Fibroblast of villous mesenchyme (primary cell): ENCODE data around the gene L3MBTL4. TPM values are rescaled to one million over a fixed set of nuclear protein-coding genes. Genes with fewer than 3 reads are reported as not detected.

Experiments used
- DNase-seq: peaks from one replicate; pipeline ENCODE4 v3.0.0-alpha.2; 2010; ENCODE audit warnings: low read depth
- H3K4me3 ChIP-seq: 2 replicates; pipeline ENCODE4 v1.5.1; 2011; ENCODE audit warnings: low read depth, mild to moderate bottlenecking, low read length
- CTCF ChIP-seq: IDR thresholded peaks from 2 replicates; pipeline ENCODE4 v1.5.1; 2012; ENCODE audit warnings: low read depth, mild to moderate bottlenecking, low read length; ENCODE audit not compliant: insufficient read depth
- total RNA-seq: library from RNA; depleted of rRNA; stranded (reverse); fragments of >200 nt; gene quantifications from 2 replicates; pipeline ENCODE4 v1.2.3, GENCODE V29; 2012

The L3MBTL4 gene
- total RNA-seq, 1 donor = not detected

GRCh38 chr18:6021306-6022073, 393.2 kb downstream of the L3MBTL4 start:
- no peak for TF ChIP-seq CTCF
- no peak overlapping the region for H3K4me3 ChIP-seq
- no peak for DNase-seq

- H3K4me3 ChIP-seq = no peak overlapping the region
- no peak for TF ChIP-seq CTCF
- DNase-seq = no peak
These were observed 396.0 kb downstream of the L3MBTL4 start for GRCh38 chr18:6018671-6019070.

GRCh38 chr18:6017171-6017570, 397.5 kb downstream of the L3MBTL4 start:
- no peak for TF ChIP-seq CTCF
- H3K4me3 ChIP-seq = no peak overlapping the region
- DNase-seq = no peak

- no peak overlapping the region for H3K4me3 ChIP-seq
- TF ChIP-seq CTCF = no peak
- DNase-seq = no peak
These were observed 399.3 kb downstream of the L3MBTL4 start for GRCh38 chr18:6015364-6015763.

- DNase-seq = no peak
- no peak for TF ChIP-seq CTCF
- H3K4me3 ChIP-seq = no peak overlapping the region
These were observed 401.4 kb downstream of the L3MBTL4 start for GRCh38 chr18:6013171-6013810.

GRCh38 chr18:6010921-6011320, 403.8 kb downstream of the L3MBTL4 start:
- no peak for DNase-seq

More at GRCh38 chr18:6010921-6011320, 403.8 kb downstream of the L3MBTL4 start:
- H3K4me3 ChIP-seq = no peak overlapping the region
- TF ChIP-seq CTCF = no peak
